SH-SY5Y (cell line): Measurements from ENCODE around the gene CTBP1.

Experiments
- GATA2 ChIP-seq: IDR thresholded peaks from 2 replicates; pipeline ENCODE4 v1.6.1; 2011; ENCODE audit warnings: mild to moderate bottlenecking, low read depth, low read length
- GATA3 ChIP-seq: IDR thresholded peaks from 2 replicates; pipeline ENCODE4 v1.6.1; 2011; ENCODE audit warnings: low read depth, mild to moderate bottlenecking, low read length, moderate library complexity

- TF ChIP-seq GATA2 (no peak), GATA3 (no peak)
These were observed 17.8 kb downstream of the CTBP1 start for GRCh38 chr4:1230971-1231636.
